ENCODE measurements around the gene CXCR3.

CXCR3 gene

DNA sequence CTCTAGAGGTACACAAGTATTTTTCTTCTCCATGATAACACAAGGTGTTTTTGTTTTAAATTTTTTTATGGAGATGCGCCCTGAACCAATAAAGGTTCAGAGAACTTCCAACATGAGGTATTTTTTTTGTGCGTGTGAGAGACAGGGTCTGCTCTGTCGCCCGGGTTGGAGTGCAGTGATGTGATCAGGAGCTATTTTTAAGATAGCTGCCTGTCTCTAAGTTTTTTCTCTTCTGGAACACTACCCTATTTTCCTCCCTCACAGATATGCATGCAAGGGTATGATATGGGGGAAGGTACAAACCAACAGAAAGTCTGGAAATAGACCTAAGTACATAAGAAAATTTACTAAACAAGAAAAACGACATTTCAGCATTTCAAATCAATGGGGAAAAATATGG lies 37.1 kb downstream of the CXCR3 start:
- ChIA-PET CTCF (no interaction called here), POLR2A (no interaction called here)
- no peak for TF ChIP-seq PKNOX1 (IDR thresholded peaks at IDR 0.05)
- no peak for TF ChIP-seq ARNT (IDR thresholded peaks at IDR 0.05)
- no peak for TF ChIP-seq NFRKB (IDR thresholded peaks at IDR 0.05)
- no peak for TF ChIP-seq TARDBP (IDR thresholded peaks at IDR 0.05)
- no peak for TF ChIP-seq SP1 (IDR thresholded peaks at IDR 0.05)
- no peak for TF ChIP-seq FOXK2 (IDR thresholded peaks at IDR 0.05)
- TF ChIP-seq FOXM1 (IDR thresholded peaks at IDR 0.05; ENCODE audit: borderline replicate concordance) = no peak
- TF ChIP-seq HDGF (IDR thresholded peaks at IDR 0.05; ENCODE audit: borderline replicate concordance) = no peak
- no peak for TF ChIP-seq FOXA1 (IDR thresholded peaks at IDR 0.05)
- TF ChIP-seq ELF4 (IDR thresholded peaks at IDR 0.05) = no peak
- no peak for TF ChIP-seq CTBP1 (IDR thresholded peaks at IDR 0.05; ENCODE audit: borderline replicate concordance)
- no peak for TF ChIP-seq BHLHE40 (IDR thresholded peaks at IDR 0.05; ENCODE audit: borderline replicate concordance)
- no peak for TF ChIP-seq ZNF384 (IDR thresholded peaks at IDR 0.05)
- no peak for TF ChIP-seq SUZ12 (IDR thresholded peaks at IDR 0.05)
- TF ChIP-seq LEF1 (IDR thresholded peaks at IDR 0.05; ENCODE audit: borderline replicate concordance) = no peak
- no peak for TF ChIP-seq L3MBTL2 (conservative IDR thresholded peaks at IDR 0.05)
- no peak for DNase-seq (ENCODE audit: extremely low spot score)

- ChIA-PET CTCF (no interaction called here), POLR2A (no interaction called here)
- DNase-seq (ENCODE audit: extremely low spot score) = no peak
- TF ChIP-seq SP1 (IDR thresholded peaks at IDR 0.05) (no peak), FOXM1 (IDR thresholded peaks at IDR 0.05; ENCODE audit: borderline replicate concordance) (no peak), CTBP1 (IDR thresholded peaks at IDR 0.05; ENCODE audit: borderline replicate concordance) (no peak), PKNOX1 (IDR thresholded peaks at IDR 0.05) (no peak), BHLHE40 (IDR thresholded peaks at IDR 0.05; ENCODE audit: borderline replicate concordance) (no peak), FOXK2 (IDR thresholded peaks at IDR 0.05) (no peak), LEF1 (IDR thresholded peaks at IDR 0.05; ENCODE audit: borderline replicate concordance) (no peak), FOXA1 (IDR thresholded peaks at IDR 0.05) (no peak), ELF4 (IDR thresholded peaks at IDR 0.05) (no peak), L3MBTL2 (conservative IDR thresholded peaks at IDR 0.05) (no peak), NFRKB (IDR thresholded peaks at IDR 0.05) (no peak), ZNF384 (IDR thresholded peaks at IDR 0.05) (no peak), HDGF (IDR thresholded peaks at IDR 0.05; ENCODE audit: borderline replicate concordance) (no peak), ARNT (IDR thresholded peaks at IDR 0.05) (no peak)
Measured at GRCh38 chrX:71579990-71580380, 38.3 kb downstream of the CXCR3 start.

DNA sequence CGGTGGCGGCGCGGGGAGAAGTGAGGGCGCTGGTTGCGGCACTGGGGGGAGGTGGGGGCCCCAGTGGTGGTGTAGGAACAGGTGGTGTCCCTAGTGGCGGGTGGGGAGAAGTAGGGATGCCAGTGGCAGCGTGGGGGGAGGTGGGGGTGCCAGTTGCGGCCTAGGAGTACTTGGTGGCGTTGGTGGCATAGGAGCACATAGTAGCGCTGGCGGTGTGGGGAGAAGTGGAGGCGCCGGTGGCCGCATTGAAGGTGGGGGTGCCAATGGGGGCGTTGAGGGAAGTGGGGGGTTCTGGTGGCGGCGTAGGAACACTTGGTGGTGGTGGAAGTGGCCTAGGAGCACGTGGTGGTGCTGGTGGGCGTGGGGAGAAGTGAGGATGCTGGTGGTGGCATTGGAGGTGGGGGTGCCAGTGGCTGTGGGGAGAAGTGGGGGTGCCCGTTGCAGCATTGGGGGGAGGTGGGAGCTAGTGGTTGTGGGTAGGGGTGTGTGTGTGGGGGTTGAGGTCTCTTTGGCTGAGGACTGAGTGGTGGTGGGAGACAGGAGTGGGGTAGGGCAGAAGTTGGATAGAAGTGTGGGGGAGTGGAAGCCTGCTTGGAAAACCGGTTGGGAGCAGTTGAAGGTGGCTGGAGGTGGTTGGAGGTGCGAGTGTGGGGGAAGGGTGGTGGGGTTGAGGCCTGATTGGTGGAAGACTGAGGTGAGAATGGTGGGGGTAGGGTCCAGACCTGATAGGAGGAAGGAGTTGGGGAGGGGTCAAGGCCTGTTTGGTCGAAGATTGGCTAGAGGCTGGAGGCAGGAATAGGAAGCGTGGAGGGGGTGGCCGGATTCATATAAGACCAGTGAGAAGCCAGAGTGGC lies 38.9 kb downstream of the CXCR3 start:
- POLR2A ChIA-PET = no interaction called here
- DNase-seq (ENCODE audit: extremely low spot score) = no peak
- TF ChIP-seq ARNT (IDR thresholded peaks at IDR 0.05) = no peak
- TF ChIP-seq HDGF (IDR thresholded peaks at IDR 0.05; ENCODE audit: borderline replicate concordance) = no peak
- TF ChIP-seq CTBP1 (IDR thresholded peaks at IDR 0.05; ENCODE audit: borderline replicate concordance) = no peak
- no peak for TF ChIP-seq SUZ12 (IDR thresholded peaks at IDR 0.05)
- TF ChIP-seq ELF4 (IDR thresholded peaks at IDR 0.05) = no peak
- no peak for TF ChIP-seq BHLHE40 (IDR thresholded peaks at IDR 0.05; ENCODE audit: borderline replicate concordance)
- TF ChIP-seq TARDBP (IDR thresholded peaks at IDR 0.05) = no peak
- TF ChIP-seq LEF1 (IDR thresholded peaks at IDR 0.05; ENCODE audit: borderline replicate concordance) = no peak
- TF ChIP-seq FOXM1 (IDR thresholded peaks at IDR 0.05; ENCODE audit: borderline replicate concordance) = no peak
- TF ChIP-seq FOXK2 (IDR thresholded peaks at IDR 0.05) = no peak
- no peak for TF ChIP-seq NFRKB (IDR thresholded peaks at IDR 0.05)
- TF ChIP-seq SP1 (IDR thresholded peaks at IDR 0.05) = no peak
- TF ChIP-seq L3MBTL2 (conservative IDR thresholded peaks at IDR 0.05) = no peak
- TF ChIP-seq PKNOX1 (IDR thresholded peaks at IDR 0.05) = no peak
- no peak for TF ChIP-seq FOXA1 (IDR thresholded peaks at IDR 0.05)
- TF ChIP-seq ZNF384 (IDR thresholded peaks at IDR 0.05) = no peak
- CTCF ChIA-PET = no interaction called here

GRCh38 chrX:71578253-71579135 lies 39.8 kb downstream of the CXCR3 start, which contains the start of gene GCNA:
Gene GCNA (plus strand): TSS chrX:71578437. CDS start chrX:71580822, 2,385 bp downstream.
- TF ChIP-seq L3MBTL2 (conservative IDR thresholded peaks at IDR 0.05) (no peak), NFRKB (IDR thresholded peaks at IDR 0.05) (no peak), ELF4 (IDR thresholded peaks at IDR 0.05) (no peak), LEF1 (IDR thresholded peaks at IDR 0.05; ENCODE audit: borderline replicate concordance) (no peak), FOXK2 (IDR thresholded peaks at IDR 0.05) (no peak), BHLHE40 (IDR thresholded peaks at IDR 0.05; ENCODE audit: borderline replicate concordance) (no peak), SUZ12 (IDR thresholded peaks at IDR 0.05) (no peak), ARNT (IDR thresholded peaks at IDR 0.05) (no peak), PKNOX1 (IDR thresholded peaks at IDR 0.05) (no peak), HDGF (IDR thresholded peaks at IDR 0.05; ENCODE audit: borderline replicate concordance) (no peak), TARDBP (IDR thresholded peaks at IDR 0.05) (no peak), FOXA1 (IDR thresholded peaks at IDR 0.05) (no peak), SP1 (IDR thresholded peaks at IDR 0.05) (no peak), FOXM1 (IDR thresholded peaks at IDR 0.05; ENCODE audit: borderline replicate concordance) (no peak), CTBP1 (IDR thresholded peaks at IDR 0.05; ENCODE audit: borderline replicate concordance) (no peak), ZNF384 (IDR thresholded peaks at IDR 0.05) (no peak)
- ChIA-PET CTCF (no interaction called here), POLR2A (no interaction called here)
- DNase-seq (ENCODE audit: extremely low spot score) = no peak
